HFFc6 (cell line): ENCODE results near the gene UPK3BL2. TPM values are rescaled to one million over a fixed set of nuclear protein-coding genes. Genes with fewer than 3 reads are reported as not detected.
"Not testable (repeated sequence)": the region's sequence is repeated elsewhere in the genome, so short reads cannot be mapped to it uniquely, and the experiment has no call there.

Experiments
- DNase-seq: peaks from one replicate; pipeline ENCODE4 v3.0.0-alpha.2; 2018
- H3K27ac Mint-ChIP-seq: 2 replicates; pipeline ENCODE4 v1.8.0; 2020; ENCODE audit warnings: mild to moderate bottlenecking, mixed read lengths
- H3K27me3 Mint-ChIP-seq: 2 replicates; pipeline ENCODE4 v1.8.0; 2021; ENCODE audit warnings: mild to moderate bottlenecking, moderate library complexity, mixed read lengths; ENCODE audit not compliant: insufficient read depth
- H3K36me3 Mint-ChIP-seq: 2 replicates; pipeline ENCODE4 v1.8.0; 2021; ENCODE audit warnings: low read depth, mixed read lengths
- H3K4me1 Mint-ChIP-seq: 2 replicates; pipeline ENCODE4 v1.8.0; 2020; ENCODE audit warnings: low read depth, mixed read lengths
- H3K4me3 Mint-ChIP-seq: 2 replicates; pipeline ENCODE4 v1.8.0; 2020; ENCODE audit warnings: mild to moderate bottlenecking, moderate library complexity, mixed read lengths
- H3K9me3 Mint-ChIP-seq: 2 replicates; pipeline ENCODE4 v1.8.0; 2020; ENCODE audit warnings: mild to moderate bottlenecking, mixed read lengths
- long read RNA-seq: library from polyadenylated mRNA; unstranded; transcript quantifications from one replicate; pipeline ENCODE4 v2.0.0, GENCODE V29; 2019
- total RNA-seq, 6 experiments: library from RNA; stranded (reverse); fragmentation: NEBNext Ultra II Directional; extraction: Animal tissue kit (Norgen Biotek cat#: 25700); gene quantifications; 2 replicates in 1 of 6; 3 replicates in 5 of 6; pipeline ENCODE4 v1.2.3, GENCODE V29; 2021

Gene UPK3BL2
- 1 to 10 TPM; 6.0 to 9.8 (median 7.6) TPM for total RNA-seq
- long read RNA-seq, partial matches to known transcripts = 1 of 2 reads
- long read RNA-seq, other reads (novel, unspliced or antisense) = 0 of 2 reads

- not testable (repeated sequence) for H3K4me3 Mint-ChIP-seq, H3K4me1 Mint-ChIP-seq, H3K9me3 Mint-ChIP-seq, DNase-seq, H3K27ac Mint-ChIP-seq, H3K27me3 Mint-ChIP-seq, H3K36me3 Mint-ChIP-seq
These were observed at the start of gene UPK3BL2 for GRCh38 chr7:102543596-102543995. Gene UPK3BL2, minus strand, starts transcription at chr7:102543696. Its CDS starts 60 bp downstream, at chr7:102543636.

GRCh38 chr7:102592477-102593019 lies 49.1 kb upstream of the UPK3BL2 start:
- H3K4me1 Mint-ChIP-seq, H3K27ac Mint-ChIP-seq, H3K36me3 Mint-ChIP-seq, H3K9me3 Mint-ChIP-seq, DNase-seq, H3K4me3 Mint-ChIP-seq, H3K27me3 Mint-ChIP-seq: not testable (repeated sequence)

- H3K4me1 Mint-ChIP-seq, H3K27me3 Mint-ChIP-seq, H3K36me3 Mint-ChIP-seq, DNase-seq, H3K27ac Mint-ChIP-seq, H3K9me3 Mint-ChIP-seq, H3K4me3 Mint-ChIP-seq: not testable (repeated sequence)
These were observed 46.4 kb upstream of the UPK3BL2 start for GRCh38 chr7:102589857-102590256.

GRCh38 chr7:102583495-102583894 lies 40.0 kb upstream of the UPK3BL2 start:
- H3K4me1 Mint-ChIP-seq, H3K36me3 Mint-ChIP-seq, H3K4me3 Mint-ChIP-seq, H3K27me3 Mint-ChIP-seq, H3K9me3 Mint-ChIP-seq, H3K27ac Mint-ChIP-seq, DNase-seq: not testable (repeated sequence)

GRCh38 chr7:102581722-102582121 lies 38.2 kb upstream of the UPK3BL2 start:
- H3K27ac Mint-ChIP-seq, H3K36me3 Mint-ChIP-seq, DNase-seq, H3K27me3 Mint-ChIP-seq, H3K4me1 Mint-ChIP-seq, H3K9me3 Mint-ChIP-seq, H3K4me3 Mint-ChIP-seq: not testable (repeated sequence)

GRCh38 chr7:102578486-102578885 lies 35.0 kb upstream of the UPK3BL2 start:
- H3K36me3 Mint-ChIP-seq, H3K4me1 Mint-ChIP-seq, H3K27ac Mint-ChIP-seq, H3K27me3 Mint-ChIP-seq, H3K9me3 Mint-ChIP-seq, H3K4me3 Mint-ChIP-seq: not testable (repeated sequence)
- peak; percentile 0 for DNase-seq

- not testable (repeated sequence) for H3K4me1 Mint-ChIP-seq, H3K27ac Mint-ChIP-seq, H3K36me3 Mint-ChIP-seq, H3K4me3 Mint-ChIP-seq, H3K27me3 Mint-ChIP-seq, H3K9me3 Mint-ChIP-seq
- DNase-seq = peak; percentile 0
These were observed 34.1 kb upstream of the UPK3BL2 start for GRCh38 chr7:102577315-102578240.

GRCh38 chr7:102576363-102576762 lies 32.9 kb upstream of the UPK3BL2 start:
- H3K36me3 Mint-ChIP-seq, H3K4me1 Mint-ChIP-seq, H3K27me3 Mint-ChIP-seq, DNase-seq, H3K9me3 Mint-ChIP-seq, H3K27ac Mint-ChIP-seq, H3K4me3 Mint-ChIP-seq: not testable (repeated sequence)

GRCh38 chr7:102574607-102575006 lies 31.1 kb upstream of the UPK3BL2 start:
- not testable (repeated sequence) for H3K4me3 Mint-ChIP-seq, H3K4me1 Mint-ChIP-seq, H3K27me3 Mint-ChIP-seq, H3K27ac Mint-ChIP-seq, H3K36me3 Mint-ChIP-seq, DNase-seq, H3K9me3 Mint-ChIP-seq
